Dendritic cell treated with granulocyte-macrophage colony-stimulating factor and Interleukin-4, amounts not matched to agents 40 ng/mL and 50 ng/mL, for 4 days (primary cell): ENCODE measurements around the gene BMAL1.

ENCODE experiments used
- H3K27ac Mint-ChIP-seq: one replicate; pipeline ENCODE4 v1.8.0; 2022; ENCODE audit warnings: mild to moderate bottlenecking, mixed read lengths
- H3K27me3 Mint-ChIP-seq: one replicate; pipeline ENCODE4 v1.8.0; 2022; ENCODE audit warnings: mild to moderate bottlenecking, mixed read lengths
- H3K36me3 Mint-ChIP-seq: one replicate; pipeline ENCODE4 v1.8.0; 2022; ENCODE audit warnings: low read depth, mixed read lengths
- H3K4me1 Mint-ChIP-seq: one replicate; pipeline ENCODE4 v1.8.0; 2022; ENCODE audit warnings: low read depth, mixed read lengths
- H3K4me3 Mint-ChIP-seq: one replicate; pipeline ENCODE4 v1.8.0; 2022; ENCODE audit warnings: mild to moderate bottlenecking, moderate library complexity, mixed read lengths
- H3K9me3 Mint-ChIP-seq: one replicate; pipeline ENCODE4 v1.8.0; 2022; ENCODE audit warnings: mixed read lengths
- intact Hi-C: fragments of 100-400 bp; cut with micrococcal nuclease; formaldehyde crosslinking; loops from one replicate; pipeline ENCODE4 v1.15.0; 2022

BMAL1 gene

DNA sequence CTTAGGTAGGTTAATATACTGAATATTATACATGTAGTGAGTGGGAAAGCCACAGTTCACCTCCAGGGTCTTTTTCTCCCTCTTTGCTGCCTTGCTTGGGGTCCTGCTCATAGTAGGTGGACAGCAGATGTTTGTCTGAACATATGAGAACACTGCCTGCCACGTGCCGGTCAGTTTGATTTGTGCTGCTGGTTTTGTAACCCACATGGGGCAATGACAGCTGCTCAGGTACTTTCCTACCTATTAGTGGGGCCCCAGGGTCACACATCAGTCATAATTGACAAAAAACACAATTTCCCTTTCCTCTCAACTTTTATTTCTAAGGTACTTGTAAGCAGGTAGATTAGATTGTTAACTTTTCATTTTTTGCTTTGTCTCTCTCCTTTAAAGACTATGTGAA lies 43.8 kb downstream of the BMAL1 start:
- H3K36me3 Mint-ChIP-seq: peaks cover 52% of the 10 kb centered on the region
- H3K9me3 Mint-ChIP-seq: no peaks in the 10 kb centered on the region
- no peak overlapping the region for H3K4me3 Mint-ChIP-seq
- intact Hi-C loops: no loop called here
- H3K4me1 Mint-ChIP-seq: peaks cover 32% of the 10 kb centered on the region
- H3K27me3 Mint-ChIP-seq: no peaks in the 10 kb centered on the region
- no peak overlapping the region for H3K27ac Mint-ChIP-seq

DNA sequence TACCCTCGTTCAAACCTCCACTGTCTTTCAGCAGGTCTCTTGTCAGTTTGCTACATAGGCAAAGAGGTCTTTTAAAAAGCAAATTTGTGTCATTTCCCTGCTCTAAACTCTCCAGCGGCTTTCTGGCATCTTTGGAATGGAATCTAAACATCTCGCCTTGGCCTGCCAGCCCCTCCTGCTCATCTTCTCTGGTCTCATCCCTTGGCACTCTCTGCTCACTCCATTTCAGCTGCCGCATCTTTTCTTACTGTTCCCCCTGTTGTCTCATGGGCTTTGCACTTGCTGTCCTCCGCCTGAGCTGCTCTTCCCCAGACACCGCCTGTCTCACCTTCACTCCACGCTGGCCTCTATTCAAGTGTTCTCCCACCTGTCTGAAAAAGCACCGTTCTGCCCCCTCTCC lies 46.6 kb downstream of the BMAL1 start:
- no peaks in the 10 kb centered on the region for H3K9me3 Mint-ChIP-seq
- no peak overlapping the region for H3K4me3 Mint-ChIP-seq
- H3K36me3 Mint-ChIP-seq: peaks cover 71% of the 10 kb centered on the region
- no peak overlapping the region for H3K27ac Mint-ChIP-seq
- intact Hi-C loops: no loop called here
- peaks cover 23% of the 10 kb centered on the region for H3K4me1 Mint-ChIP-seq
- no peaks in the 10 kb centered on the region for H3K27me3 Mint-ChIP-seq

DNA sequence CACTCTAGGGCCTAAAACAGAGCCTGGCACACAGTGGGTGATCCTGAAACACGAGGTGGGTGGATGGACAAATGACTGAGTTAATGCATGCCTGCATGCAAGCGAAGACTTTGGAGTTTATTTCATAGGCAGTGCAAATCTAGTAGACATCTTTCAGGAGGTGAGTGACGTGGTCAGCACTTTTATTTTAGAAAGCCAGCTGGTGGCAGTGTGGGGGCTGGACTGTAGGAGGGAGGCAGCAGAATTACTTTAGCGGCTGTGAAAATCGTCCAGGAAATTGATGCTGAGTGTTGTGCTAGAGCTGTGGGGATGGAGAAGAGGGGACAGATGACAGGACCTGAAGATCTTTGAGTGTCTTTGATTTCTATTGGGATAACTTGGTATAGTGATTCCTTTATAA lies 47.1 kb downstream of the BMAL1 start:
- Mint-ChIP-seq H3K27me3 (no peaks in the 10 kb centered on the region), H3K4me1 (peaks cover 23% of the 10 kb centered on the region), H3K27ac (no peak overlapping the region), H3K9me3 (no peaks in the 10 kb centered on the region), H3K4me3 (no peak overlapping the region), H3K36me3 (peaks cover 77% of the 10 kb centered on the region)
- intact Hi-C loops: no loop called here

DNA sequence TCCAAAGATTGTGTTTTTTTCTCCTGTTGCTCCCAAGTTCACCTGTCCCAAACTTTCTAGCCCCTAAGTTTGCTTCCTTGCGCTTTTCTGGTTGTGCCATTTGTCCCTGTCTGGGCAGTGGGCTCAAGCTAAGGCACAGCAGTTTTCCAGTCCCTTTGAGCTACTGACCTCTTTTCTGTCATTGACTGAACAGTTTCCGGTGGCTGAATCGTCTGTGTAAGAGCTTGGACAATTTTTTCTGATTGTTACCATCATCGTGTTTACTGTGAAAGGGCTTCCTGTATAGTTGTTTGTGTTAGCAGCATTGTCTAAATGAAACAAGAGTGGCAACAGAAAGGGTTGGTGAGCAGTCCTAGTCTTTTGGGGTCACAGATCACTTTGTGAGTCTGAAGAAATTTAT lies 49.8 kb downstream of the BMAL1 start:
- H3K36me3 Mint-ChIP-seq: peaks cover 83% of the 10 kb centered on the region
- no peak overlapping the region for H3K4me3 Mint-ChIP-seq
- H3K9me3 Mint-ChIP-seq: no peaks in the 10 kb centered on the region
- no peak overlapping the region for H3K27ac Mint-ChIP-seq
- H3K4me1 Mint-ChIP-seq: peaks cover 32% of the 10 kb centered on the region
- intact Hi-C loops: no loop called here
- no peaks in the 10 kb centered on the region for H3K27me3 Mint-ChIP-seq

DNA sequence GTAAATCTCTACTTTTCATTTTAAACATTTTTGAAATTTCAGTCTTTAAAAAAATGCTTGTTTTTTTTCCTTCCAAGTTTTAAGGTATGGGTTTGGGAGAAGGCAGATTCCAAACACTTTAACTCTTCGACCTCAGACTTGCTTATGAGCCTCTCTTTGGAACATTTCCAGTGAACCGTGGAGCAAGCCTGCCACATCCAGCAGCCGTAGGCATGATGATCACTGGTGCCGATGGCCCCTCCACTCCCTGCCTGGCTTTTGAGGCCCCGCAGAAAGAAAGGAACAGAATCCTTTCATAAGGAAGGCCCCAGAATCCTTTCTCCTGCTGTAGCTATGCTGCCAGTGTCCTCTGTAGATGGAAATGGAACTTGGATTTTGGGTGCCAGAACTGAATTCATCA lies 50.7 kb downstream of the BMAL1 start:
- intact Hi-C loops: no loop called here
- H3K4me1 Mint-ChIP-seq: peaks cover 41% of the 10 kb centered on the region
- peaks cover 79% of the 10 kb centered on the region for H3K36me3 Mint-ChIP-seq
- H3K4me3 Mint-ChIP-seq: no peak overlapping the region
- H3K9me3 Mint-ChIP-seq: no peaks in the 10 kb centered on the region
- no peaks in the 10 kb centered on the region for H3K27me3 Mint-ChIP-seq
- no peak overlapping the region for H3K27ac Mint-ChIP-seq

DNA sequence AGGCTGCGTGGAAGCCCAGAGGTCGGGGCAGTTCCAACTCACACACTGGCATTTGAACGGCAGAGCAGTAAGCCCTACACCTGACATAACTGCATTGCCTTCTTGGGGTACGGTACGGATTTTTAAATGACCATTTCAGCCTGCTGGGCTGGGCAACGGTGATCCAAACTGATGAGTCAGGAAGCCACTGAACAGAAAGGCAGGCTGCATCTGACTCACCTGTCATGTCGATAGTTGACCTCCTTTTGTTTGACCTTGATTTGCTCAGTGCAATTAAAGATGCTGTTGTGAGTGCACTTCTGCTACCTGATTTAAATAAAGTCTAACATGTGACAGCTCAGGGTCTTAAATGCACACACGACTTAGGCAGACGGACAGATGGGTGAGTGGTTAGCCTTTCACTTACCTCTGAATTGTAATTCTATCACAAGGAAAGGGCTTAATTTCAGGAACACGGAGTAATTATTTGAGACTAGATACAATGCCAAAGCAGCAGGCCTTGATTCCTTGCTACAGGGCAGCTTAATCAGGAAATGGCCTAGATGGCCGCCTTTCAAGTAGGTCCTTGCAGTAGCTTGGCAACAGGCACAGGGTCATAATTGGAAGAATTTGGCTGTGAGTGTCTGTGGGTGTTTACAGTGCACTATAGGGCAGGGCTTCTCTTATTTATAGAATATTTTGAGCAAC lies 52.2 kb downstream of the BMAL1 start:
- no peak overlapping the region for H3K27ac Mint-ChIP-seq
- peaks cover 66% of the 10 kb centered on the region for H3K36me3 Mint-ChIP-seq
- intact Hi-C loops: loop anchor here (5.0 kb wide), 1 partner anchor 53 kb away; the partner anchor contains the start of gene BMAL1
- H3K9me3 Mint-ChIP-seq: no peaks in the 10 kb centered on the region
- H3K4me3 Mint-ChIP-seq: no peak overlapping the region
- H3K4me1 Mint-ChIP-seq: peaks cover 46% of the 10 kb centered on the region
- H3K27me3 Mint-ChIP-seq: no peaks in the 10 kb centered on the region

DNA sequence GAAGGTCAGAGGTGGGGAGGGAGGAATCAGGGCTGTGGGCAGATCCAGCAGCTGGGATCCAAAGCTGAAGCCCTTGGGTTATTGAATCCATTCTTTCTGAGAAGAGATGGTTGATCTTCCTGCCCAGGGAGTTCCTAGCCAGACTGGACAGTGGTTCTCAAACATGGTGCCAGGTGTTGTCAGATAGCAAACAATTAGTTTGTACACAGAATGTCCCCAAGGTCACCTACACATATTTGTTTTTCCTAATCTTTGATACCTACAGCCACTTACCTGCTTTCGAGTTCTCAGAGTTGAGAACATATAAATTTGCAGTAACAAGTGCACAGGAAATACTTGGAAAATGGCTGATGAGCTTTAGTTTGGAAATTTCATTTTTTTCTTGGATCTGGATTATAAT lies 54.5 kb downstream of the BMAL1 start:
- Mint-ChIP-seq H3K4me1 (peaks cover 46% of the 10 kb centered on the region), H3K36me3 (peaks cover 48% of the 10 kb centered on the region), H3K9me3 (no peaks in the 10 kb centered on the region), H3K27me3 (no peaks in the 10 kb centered on the region), H3K4me3 (no peak overlapping the region), H3K27ac (peak overlapping the region; percentile 31)
- intact Hi-C loops: loop anchor here (5.0 kb wide), 1 partner anchor 55 kb away; the partner anchor contains the start of gene BMAL1

DNA sequence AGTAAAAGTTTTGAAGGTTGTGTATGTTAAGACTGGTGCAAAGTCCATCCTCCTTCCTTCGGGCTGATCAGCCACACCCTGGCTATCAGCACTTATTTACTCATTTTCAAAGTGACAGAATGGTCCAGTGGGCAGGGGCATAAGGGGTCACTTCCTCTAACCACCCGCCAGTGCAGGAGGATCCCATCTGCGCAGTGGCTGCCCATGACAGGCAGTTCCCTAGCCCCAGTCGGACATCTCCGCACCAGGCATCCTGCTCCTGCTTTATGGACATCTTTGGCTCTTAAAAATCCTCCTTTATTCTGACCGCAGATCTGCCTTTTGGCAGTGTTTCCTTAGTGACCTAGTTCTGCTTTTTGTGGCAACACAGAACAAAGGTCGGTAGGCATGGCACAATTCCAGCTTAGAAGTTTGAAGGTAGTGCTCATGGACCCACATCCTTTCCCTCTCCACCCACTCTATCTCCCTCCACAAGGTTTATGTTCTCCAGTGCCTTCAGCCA lies 55.9 kb downstream of the BMAL1 start:
- intact Hi-C loops: loop anchor here (5.0 kb wide), 1 partner anchor 56 kb away; the partner anchor contains the start of gene BMAL1
- peaks cover 56% of the 10 kb centered on the region for H3K4me1 Mint-ChIP-seq

DNA sequence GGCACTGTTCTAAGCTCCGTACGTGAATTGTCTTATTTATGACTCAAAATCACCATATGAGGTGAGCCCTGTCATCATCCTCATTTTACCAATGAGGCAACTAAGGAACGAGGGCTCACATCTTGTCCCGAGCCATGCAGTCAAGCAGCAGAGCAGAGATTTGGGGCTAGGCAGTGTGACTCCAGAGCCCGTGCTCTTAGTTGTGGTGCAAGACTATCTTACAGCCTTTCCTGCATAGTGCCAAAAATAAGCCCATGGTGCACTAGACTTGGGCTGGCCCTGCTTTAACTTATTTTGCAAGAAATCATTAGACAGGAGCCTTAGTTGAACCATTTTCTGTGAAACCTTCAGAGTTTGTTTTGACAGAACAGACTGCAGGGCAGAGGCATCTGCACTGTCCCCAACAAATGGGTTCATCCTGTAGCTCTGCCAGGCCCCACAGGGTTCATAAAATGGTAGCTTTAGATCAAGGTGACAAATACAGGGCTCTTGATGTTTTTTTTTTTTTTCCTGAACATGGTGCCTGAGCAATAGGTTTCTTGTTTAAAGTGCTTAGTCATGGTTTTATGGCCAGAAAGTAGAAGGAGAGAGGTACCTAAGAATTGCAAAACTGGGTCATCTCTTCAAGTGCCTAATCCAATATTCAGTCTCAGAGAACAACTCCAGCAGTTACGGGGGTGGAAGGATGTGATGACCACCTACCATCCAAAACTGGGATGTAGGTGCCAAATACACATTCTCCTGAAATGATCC lies 56.6 kb downstream of the BMAL1 start:
- intact Hi-C loops: loop anchor here (2.0 to 5.0 kb wide), 3 partner anchors 57 to 151 kb away; partner anchors contain the start of gene BMAL1
- Mint-ChIP-seq H3K4me3 (no peak overlapping the region), H3K27ac (no peak overlapping the region), H3K4me1 (peaks cover 63% of the 10 kb centered on the region), H3K36me3 (peaks cover 29% of the 10 kb centered on the region), H3K9me3 (no peaks in the 10 kb centered on the region), H3K27me3 (no peaks in the 10 kb centered on the region)

More for the DNA sequence above, 55.9 kb downstream of the BMAL1 start:
- Mint-ChIP-seq H3K4me3 (no peak overlapping the region), H3K27ac (peak overlapping the region; percentile 31), H3K9me3 (no peaks in the 10 kb centered on the region), H3K27me3 (no peaks in the 10 kb centered on the region), H3K36me3 (peaks cover 34% of the 10 kb centered on the region)

DNA sequence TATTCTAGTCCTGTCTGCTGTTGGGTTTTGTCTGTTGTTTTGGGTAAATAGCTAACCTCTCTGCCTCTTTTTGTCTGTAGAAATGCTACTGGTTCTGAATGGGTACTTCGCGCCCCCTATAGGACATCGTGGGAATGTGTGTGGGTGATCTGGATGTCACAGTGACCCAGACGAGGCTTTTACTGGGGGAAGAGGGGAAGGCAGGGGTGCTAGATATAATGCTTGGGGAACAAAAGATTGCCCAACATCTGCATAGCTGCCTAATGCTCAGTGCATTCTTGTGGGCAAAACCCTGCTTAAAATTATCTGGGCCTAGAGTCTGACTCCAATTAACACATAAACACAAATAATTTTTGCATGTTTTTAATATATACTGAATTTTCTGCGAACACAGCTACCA lies 57.7 kb downstream of the BMAL1 start:
- Mint-ChIP-seq H3K27me3 (no peaks in the 10 kb centered on the region), H3K27ac (no peak overlapping the region), H3K4me1 (peaks cover 70% of the 10 kb centered on the region), H3K9me3 (no peaks in the 10 kb centered on the region), H3K36me3 (peaks cover 27% of the 10 kb centered on the region), H3K4me3 (no peak overlapping the region)
- intact Hi-C loops: loop anchor here (2.0 kb wide), 2 partner anchors 97 to 153 kb away; no protein-coding TSS in a partner anchor

DNA sequence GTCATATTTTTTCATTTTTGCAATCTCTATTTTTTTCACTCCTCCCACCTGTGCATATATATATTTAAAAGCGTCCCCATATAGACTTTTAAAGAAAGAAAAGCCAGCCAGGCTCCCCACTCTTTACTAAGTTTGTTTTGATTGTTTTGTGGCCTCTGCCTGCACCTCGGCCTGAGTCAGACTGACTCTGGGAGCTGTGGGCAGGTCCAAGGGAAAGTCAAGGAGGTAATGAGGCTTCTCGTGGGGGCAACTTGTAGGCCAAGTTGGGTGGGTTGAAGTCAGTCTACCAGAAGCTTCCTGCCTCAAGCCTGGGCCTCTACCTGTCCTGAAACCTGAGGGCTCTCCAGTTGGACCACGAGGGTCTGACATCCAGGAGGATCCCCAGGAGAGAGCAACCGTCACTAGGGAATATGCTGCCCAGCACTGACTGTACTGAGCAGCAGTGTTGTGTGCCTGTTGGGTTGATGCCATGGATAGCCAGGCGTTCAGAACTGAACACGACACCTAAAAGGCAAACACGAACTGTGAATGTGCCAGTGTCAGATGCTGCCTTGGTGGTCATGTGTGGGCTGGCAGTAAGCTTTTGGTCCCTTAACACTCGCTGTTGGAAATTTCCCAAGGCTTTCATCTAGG lies 58.8 kb downstream of the BMAL1 start:
- Mint-ChIP-seq H3K27me3 (no peaks in the 10 kb centered on the region), H3K27ac (no peak overlapping the region), H3K4me3 (no peak overlapping the region), H3K4me1 (peaks cover 73% of the 10 kb centered on the region), H3K9me3 (no peaks in the 10 kb centered on the region), H3K36me3 (peaks cover 29% of the 10 kb centered on the region)
- intact Hi-C loops: no loop called here

DNA sequence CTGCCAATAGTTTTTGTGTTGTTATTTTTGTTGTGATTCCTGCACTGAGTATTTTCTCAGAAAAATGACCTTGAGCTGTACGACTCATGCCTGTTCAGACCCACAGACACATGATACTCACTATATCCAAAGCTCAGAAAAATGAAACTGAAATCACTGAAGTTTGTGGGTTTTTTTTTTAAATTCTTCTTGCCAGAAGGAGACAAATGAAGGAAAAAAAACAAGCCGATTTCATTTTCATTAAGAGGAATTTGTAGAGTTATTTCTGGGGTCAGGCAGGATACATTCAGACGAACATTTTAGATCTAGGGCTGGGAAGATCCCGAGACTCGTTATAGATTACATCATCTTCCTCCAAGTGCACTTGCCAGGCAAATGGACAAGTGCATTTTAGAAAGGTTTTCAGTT lies 60.4 kb downstream of the BMAL1 start:
- intact Hi-C loops: no loop called here
- Mint-ChIP-seq H3K36me3 (peaks cover 26% of the 10 kb centered on the region), H3K27me3 (no peaks in the 10 kb centered on the region), H3K4me1 (peaks cover 67% of the 10 kb centered on the region), H3K4me3 (peak overlapping the region; percentile 36), H3K27ac (no peak overlapping the region), H3K9me3 (no peaks in the 10 kb centered on the region)

DNA sequence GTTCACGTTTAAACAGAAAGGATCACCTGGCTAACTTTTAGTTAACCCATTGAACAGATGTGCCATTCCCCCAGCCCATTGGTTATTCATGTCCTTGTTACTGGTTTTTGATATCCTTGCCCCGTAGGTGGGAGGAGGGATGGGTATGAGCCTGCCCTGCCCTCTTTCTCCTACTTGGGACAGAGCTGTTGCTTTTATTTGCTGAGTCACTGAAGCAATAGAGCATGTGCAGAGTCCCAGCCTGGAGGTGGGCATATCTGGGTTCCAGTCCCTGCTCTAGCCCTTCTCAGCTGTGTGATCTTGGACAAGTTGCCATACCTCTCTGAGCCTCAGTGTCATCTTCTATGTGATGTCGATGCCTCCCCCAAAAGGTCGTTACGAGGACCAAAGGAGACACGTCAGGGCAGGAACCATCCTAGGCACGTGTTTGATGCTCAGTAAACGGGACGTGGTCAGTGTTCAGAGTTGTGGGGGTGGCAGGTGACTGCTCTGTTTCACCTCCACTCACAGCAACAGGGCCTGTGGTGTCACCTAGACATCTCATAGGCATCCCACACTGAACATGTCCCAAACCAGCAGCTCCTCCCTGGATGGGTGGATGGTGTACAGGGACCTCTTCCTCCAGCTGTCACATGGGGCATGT lies 61.0 kb downstream of the BMAL1 start:
- Mint-ChIP-seq H3K27me3 (no peaks in the 10 kb centered on the region), H3K27ac (no peak overlapping the region), H3K4me1 (peaks cover 62% of the 10 kb centered on the region), H3K4me3 (no peak overlapping the region), H3K36me3 (peaks cover 30% of the 10 kb centered on the region), H3K9me3 (no peaks in the 10 kb centered on the region)
- intact Hi-C loops: no loop called here
